Activated naive CD4-positive, alpha-beta T cell (primary cell): ENCODE measurements around the gene TNFAIP8L1.
"Not testable (repeated sequence)": the region's sequence is repeated elsewhere in the genome, so short reads cannot be mapped to it uniquely, and the experiment has no call there.

ENCODE experiments used
- DNase-seq, 4 experiments: peaks; one replicate each; lab custom pipeline; 2025; lab: John Stamatoyannopoulos, UW

The TNFAIP8L1 gene

GRCh38 chr19:4678881-4679790, 39.8 kb downstream of the TNFAIP8L1 start:
- DNase-seq, result no peak

GRCh38 chr19:4680021-4680420, 40.7 kb downstream of the TNFAIP8L1 start:
- DNase-seq, result not testable (repeated sequence)

- DNase-seq, result no peak
Measured at GRCh38 chr19:4682417-4683200, 43.3 kb downstream of the TNFAIP8L1 start.

- no peak for DNase-seq
Measured at GRCh38 chr19:4684312-4685095, 45.2 kb downstream of the TNFAIP8L1 start.

GRCh38 chr19:4686700-4687099, 47.4 kb downstream of the TNFAIP8L1 start:
- DNase-seq, result no peak

GRCh38 chr19:4687396-4687795, 48.1 kb downstream of the TNFAIP8L1 start:
- DNase-seq, result no peak

DNA sequence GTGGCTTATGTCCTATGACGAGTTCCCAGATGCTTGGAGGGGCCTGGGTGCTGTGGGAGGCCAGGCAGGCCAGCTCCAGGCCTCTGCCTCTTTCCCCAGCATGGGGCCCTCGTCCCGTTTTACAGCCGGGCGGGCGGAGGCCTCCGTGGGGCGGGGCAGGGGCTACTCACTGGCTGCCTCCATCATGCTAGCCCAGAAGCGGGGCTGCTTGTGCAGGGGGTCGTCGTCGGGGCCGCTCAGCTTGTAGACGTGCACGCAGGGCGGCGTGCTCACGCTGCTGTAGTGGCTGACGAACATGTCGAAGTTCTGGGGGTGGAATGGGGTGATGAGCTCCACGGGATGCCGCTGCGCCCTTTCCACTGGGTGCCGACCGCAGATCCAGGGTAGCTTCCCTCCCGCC, 49.3 kb downstream of the TNFAIP8L1 start:
- no peak for DNase-seq

DNA sequence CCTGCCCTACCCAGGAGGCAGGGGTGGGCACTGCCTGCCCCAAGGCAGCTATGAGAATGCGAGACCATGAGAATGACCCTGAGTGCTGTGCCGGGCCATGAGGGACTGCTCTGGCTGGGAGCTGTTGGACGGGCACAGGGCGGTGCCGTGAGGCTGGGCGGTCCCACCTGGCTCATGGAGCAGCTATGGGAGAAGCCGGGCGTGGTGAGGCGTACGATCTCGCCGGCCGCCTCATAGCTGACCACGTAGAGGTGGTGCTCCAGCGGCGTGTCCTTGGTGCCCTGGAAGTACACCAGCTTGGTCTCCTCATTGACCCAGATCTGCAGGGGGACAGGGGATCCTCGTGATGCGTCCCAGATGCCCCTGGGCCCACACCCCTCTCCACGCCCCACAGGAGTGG, 50.1 kb downstream of the TNFAIP8L1 start:
- no peak for DNase-seq

DNA sequence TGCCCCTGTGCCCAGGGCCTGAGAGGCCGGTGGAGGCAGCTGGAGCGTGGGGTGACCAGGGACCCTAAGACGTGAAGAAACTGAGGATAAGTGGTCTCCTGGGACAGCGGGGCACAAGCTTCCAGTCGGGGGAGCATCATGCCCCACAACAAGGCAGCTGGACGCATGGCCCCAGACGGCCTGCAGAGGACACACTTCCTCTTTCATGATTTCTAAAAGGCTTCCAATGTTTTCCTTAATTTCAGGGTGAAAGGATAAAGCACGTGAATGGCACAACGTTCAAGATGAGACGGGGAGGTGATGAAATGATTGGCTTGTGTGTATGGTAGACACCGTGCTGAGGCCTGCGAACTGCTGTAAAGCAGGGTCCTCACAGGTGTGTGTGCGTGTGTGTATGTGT, 51.0 kb downstream of the TNFAIP8L1 start:
- no peak for DNase-seq

GRCh38 chr19:4691373-4691772, 52.1 kb downstream of the TNFAIP8L1 start:
- no peak for DNase-seq

- no peak for DNase-seq
Measured at GRCh38 chr19:4692251-4693077, 53.1 kb downstream of the TNFAIP8L1 start.

DNA sequence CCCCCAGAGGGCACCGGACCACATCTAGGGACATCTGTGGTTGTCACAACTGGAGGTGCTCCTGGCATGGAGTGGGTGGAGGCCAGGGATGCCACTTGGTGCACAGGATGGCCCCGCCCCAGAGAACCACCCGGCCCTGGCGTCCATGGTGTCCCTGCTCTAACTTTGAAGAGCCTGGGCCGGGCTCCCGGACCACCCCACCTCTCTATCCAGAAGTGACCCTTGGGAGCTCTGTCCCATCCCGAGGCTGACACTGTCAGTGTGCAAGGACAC, 53.7 kb downstream of the TNFAIP8L1 start:
- DNase-seq, result no peak

- DNase-seq, result no peak
Measured at GRCh38 chr19:4693471-4694121, 54.3 kb downstream of the TNFAIP8L1 start.

GRCh38 chr19:4694211-4694987, 55.1 kb downstream of the TNFAIP8L1 start:
- DNase-seq, result no peak

DNA sequence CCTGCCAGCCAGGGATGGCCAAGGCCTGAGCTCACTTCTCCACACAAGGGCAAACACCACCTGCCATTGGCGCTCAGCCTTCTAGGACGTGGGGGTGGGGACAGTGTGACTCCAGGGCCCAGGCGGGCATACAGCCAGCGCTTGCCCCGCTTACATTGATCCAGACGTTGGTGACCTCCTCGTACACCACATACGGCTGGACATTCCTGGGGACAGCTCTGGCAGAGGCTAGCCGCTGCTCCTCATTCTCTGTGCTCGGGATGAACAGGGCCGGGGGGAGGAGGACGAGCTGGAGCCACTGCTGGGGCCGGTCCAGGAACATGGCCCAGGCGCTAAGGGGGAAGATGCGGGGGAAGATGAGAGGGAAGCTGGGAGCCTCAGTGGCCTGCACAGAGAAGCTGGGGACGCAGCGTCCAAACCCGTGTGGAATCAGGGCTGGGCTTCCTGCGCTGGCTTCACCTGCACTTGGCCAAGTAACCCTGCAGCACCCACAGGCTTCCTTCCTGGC, 56.0 kb downstream of the TNFAIP8L1 start:
- no peak for DNase-seq

- DNase-seq, result no peak
Measured at GRCh38 chr19:4697304-4697703, 58.0 kb downstream of the TNFAIP8L1 start.

DNA sequence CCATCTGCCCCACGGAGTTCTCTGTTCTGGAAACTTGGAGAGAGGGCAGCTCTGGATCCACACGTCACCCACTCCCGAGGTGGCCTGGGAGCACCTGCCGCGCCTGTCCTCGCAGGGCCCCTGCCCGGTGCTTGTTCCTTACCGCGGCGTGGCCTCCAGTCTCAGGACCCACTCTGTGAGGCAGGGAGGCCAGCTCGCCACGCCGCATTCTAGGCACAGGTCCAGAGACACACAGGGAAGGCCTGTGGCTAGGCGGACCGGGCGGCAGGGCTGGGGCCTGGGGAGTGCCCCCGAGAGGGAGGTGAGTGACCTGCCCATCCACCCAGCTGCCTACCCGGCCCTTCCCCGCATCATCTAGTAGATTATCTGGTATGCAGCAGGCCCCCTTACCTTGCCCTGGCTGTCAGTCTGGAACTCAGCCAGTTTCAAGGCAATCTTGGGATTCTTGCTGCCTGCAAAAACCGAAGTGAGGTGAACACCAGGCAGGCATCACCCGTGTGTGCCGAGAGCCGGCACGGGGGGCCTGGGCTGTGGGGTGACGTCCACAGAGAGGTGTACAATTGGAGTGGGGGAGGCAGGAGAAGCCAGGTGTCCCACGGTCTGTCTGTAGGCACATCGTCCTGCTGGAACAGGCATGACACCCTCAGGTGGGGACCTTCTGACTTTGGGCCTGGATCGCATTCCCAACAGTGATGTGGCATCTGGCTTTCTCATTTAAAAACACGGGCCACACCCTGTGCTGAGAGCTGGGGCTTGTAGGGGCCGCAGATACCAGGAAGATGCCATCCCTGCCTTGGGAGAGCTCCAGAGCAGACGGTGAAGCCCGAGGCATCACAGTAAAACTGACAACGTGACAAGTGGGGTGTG, 60.7 kb downstream of the TNFAIP8L1 start:
- DNase-seq, result no peak

GRCh38 chr19:4700693-4700970, 61.3 kb downstream of the TNFAIP8L1 start:
- no peak for DNase-seq

GRCh38 chr19:4701557-4701956, 62.2 kb downstream of the TNFAIP8L1 start:
- no peak for DNase-seq
